DMS53 treated with DMSO at 0.1 percent for 48 hours (cell line): ENCODE data around the gene PACSIN2.
"Not testable (repeated sequence)": the region's sequence is repeated elsewhere in the genome, so short reads cannot be mapped to it uniquely, and the experiment has no call there.

Experiments
- DNase-seq: peaks from one replicate; lab custom pipeline; 2025; ENCODE audit not compliant: unreplicated experiment; lab: John Stamatoyannopoulos, UW

The PACSIN2 gene

DNA sequence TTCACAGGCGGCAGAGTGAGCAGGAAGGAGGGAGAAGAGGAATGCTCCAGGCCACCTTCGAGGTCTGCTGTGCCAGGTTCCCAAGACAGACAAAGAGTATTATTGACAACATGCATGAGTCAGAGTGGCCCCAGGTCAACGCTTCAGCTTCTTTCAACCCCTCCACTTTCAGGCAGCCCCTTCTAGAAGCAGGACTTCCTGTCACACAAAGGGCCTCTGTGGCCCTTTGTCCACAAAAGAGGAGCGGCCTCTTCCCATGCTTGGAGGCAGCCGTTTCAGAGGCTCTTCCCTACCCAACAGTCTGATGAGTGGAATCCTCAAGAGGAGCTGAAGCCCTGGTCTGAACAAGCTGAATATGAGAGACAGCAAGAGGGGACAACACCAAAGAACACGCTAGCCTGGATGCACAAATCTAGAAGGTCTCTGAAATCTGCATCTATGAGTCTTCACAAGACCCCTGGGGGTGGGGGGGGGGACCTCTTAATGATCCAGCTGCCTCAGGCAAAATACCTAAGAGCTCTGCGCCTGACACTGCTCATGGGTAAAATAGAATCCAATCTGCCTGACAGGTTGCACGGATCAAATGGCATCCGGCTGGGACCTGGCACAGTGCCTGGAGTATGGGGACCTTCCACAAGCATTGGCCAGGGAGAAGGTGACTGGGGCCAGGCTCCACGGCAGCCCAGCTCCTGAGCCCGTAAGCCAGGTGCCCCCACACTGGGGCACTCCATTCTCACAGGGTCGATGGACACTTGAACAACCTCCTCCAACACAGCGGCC lies 67.5 kb downstream of the PACSIN2 start:
- peak; percentile 45 for DNase-seq

DNA sequence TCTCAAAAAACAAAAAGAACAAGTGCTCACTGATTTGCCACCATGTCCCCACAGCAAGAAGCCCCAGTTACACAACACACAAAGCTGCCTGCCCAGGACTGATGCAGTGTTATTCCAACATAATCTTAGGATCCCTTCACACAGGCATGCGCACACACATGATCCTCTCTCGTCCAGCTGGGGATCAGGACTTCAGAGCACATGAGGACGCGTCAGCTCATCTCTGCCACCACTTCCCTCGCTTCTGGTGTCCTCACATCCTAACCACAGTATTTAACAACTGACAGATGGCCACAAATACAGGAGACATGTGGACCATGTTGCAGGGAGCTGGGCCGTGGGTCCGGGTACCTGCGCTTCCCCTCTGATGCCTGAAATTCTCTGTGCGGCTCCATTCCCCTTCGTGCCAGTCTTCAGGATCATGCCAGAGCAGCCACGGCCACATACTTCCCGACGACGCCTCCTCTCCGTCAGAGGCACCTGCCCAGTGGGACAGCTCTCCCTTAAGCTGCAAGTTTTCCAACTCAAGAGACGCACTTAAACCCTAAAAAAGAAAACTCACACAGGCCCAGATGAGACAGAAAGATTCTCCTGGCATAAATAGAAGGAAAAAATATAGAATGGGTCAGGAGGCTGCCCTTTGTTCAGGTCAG lies 68.3 kb downstream of the PACSIN2 start:
- no peak for DNase-seq

DNA sequence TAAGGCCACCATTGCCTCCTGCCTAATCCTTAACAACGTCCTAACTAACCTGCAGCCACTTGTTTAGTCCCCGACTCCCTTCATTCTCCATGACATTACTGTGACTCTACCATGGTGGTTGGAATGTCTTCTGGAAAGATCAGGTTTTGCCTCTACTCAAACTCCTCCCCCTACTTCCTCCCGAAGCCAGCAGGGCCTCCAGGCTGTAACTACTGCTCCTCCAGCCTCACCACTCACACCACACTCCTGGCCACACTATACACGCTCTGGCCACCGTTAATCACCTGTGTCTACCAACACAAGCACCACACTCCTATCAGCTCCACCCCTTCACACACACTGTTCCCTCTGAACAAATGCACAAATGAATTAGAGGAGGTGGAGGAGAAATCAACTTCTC lies 69.2 kb downstream of the PACSIN2 start:
- DNase-seq: no peak

DNA sequence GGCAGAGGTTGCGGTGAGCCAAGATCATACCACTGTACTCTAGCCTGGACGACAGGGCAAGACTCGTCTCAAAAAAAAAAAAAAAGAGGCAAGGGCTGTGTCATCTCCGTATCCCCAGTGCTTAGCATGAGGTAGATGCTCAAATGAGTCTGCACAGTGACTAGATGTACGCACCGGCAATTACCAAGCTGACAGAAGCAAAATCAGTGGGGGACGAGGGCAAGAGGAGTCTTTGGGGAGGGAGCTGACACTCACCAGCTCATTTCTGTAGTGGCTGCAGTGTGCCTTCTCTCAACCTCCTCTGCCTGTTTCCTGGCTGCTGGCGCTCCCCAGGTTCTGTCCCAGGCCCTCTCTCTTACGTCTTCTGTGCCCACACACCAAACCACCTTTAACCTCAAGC lies 69.9 kb downstream of the PACSIN2 start:
- no peak for DNase-seq

DNA sequence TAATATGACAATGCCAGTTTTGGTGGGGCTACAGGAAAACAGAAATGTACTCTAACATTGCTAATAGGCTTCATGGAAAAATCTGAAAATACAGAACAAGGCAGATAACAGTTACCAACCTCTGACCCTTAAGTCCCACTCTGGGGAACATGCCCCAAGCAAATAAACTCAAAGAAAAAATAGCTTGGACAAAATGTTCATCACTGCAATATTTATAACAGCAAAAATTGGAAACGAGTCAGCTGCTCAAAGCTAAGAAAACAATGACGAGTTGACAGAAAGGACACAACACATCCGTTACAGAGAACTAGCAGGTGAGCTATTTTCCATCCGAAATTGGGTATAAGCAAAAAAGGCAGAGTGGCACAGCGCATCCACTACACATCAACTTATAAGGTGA lies 70.5 kb downstream of the PACSIN2 start:
- no peak for DNase-seq

DNA sequence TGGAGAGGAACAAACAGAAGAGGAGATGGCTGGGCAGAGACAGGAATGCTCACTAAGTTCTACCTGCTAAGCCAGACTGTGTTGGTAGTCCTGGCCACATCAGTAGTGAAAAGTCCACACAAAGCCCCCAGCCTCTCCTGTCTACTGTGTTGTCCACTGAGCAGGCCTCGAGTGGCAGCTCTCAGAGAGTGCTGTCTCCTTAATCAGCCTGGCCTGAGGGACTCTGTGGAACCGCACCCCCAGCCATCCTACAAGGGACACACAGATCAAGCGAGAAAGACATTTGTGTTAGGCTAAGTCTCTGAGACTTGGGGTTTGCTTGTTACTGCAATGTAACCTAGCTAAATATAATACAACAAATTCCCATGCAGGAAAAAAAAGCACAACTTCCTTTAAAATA lies 71.0 kb downstream of the PACSIN2 start:
- DNase-seq: no peak

DNA sequence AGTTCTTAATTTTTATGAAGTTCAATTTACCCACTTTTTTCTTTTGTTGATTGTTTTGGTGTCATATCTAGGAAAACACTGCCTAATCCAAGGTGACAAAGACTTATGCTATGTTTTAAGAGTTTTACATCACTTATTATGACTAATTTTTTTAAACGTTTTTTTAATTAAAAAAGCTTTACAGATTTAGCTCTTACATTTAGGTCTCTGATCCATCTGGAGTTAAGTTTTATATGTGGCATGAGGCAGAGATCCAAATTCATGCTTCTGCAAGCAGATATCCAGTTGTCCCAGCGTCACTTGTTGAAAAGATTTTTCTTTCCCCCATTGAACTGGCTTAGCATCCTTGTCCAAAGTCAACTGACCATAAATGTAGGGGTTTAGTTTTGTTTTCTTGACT lies 72.6 kb downstream of the PACSIN2 start:
- no peak for DNase-seq

DNA sequence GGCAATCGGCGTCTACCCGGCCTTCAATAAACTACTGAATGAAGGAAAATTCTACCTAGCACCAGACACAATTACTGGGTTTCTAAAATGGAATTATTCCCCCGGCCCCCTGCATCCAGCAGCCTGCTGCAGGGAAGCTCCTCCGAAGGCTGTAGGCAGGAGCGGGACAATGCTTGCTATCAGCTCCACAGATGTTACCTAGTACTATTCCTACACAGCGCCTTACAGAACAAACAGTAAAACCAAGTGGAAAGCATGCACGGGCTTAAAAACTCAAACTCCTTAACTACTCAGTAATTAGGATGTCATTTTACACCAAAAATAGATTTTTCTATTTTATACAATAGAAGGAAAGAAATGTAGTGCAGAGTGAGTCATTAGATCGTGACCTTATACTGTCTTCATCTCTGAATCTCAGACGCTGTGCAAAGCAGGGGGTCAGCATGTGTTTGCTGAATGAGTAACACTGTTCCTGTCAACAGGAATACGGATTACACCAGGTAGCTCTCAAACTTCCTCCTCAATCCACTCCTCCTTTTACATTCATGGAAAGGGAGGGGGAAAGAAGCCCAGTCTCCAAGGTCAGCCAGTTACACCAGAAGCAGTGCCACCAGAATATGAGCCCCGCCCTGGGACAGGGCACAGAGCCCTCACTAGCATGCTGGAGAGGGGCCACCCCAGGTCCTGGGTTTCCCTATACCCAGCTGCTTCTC lies 74.9 kb downstream of the PACSIN2 start:
- peak; percentile 88 for DNase-seq

DNA sequence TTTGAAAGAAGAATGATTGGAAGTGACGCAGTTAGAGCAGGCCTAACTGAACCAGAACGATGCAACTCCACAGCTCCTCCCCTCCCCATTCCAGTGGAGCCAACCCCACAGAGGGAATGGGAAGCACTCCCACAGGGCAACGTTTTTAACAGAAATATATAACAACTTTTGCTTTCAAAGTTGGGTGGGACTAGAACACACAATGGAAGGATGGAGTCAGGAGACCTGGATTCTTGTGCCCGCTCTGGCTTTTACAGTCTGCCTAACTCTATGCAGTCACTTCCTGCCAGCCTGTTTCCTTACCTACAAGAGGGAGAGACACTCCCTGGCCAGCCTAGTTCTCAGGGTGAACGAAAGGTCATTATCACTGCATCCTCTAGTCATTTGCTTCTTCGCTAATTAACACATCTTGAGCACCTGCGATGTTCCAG lies 75.5 kb downstream of the PACSIN2 start:
- DNase-seq: no peak

DNA sequence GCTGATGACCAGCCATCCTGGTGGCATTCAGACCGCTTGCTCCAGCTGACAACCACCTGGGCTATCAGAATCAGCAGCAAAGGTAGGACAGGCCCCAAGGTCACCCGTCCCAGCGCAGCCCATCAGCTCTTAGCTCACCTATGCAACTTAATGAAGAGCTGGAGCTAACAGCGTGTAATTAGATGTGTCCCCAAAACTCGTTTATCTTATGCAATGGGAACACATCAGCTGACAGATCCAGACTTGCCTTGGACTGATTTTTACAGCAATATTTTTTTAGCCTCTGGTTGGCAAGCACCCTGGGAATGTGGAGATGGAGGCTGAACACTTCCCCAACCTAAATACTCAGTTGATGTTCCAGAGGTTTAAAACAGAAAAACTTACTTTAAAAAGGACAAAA lies 76.0 kb downstream of the PACSIN2 start:
- no peak for DNase-seq

DNA sequence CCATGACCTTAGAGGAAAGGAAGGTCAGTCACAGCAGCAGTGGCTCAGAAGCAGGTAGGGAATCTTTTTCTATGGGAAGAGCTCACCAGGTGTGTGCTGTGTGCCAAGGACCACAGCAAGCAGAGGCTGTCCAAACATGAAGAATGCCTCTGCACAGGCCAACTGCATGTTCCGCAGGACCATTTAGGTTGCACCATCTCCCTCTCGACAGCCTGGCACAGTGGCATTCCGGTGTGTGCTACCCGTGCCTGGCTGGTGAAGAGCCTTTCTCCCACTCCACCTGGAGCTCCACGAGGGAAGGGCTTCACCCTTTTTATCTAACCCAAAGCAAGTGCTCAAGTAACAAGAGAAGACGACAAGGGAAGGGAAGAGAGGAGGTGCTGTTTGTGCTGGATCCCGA lies 76.5 kb downstream of the PACSIN2 start:
- no peak for DNase-seq

DNA sequence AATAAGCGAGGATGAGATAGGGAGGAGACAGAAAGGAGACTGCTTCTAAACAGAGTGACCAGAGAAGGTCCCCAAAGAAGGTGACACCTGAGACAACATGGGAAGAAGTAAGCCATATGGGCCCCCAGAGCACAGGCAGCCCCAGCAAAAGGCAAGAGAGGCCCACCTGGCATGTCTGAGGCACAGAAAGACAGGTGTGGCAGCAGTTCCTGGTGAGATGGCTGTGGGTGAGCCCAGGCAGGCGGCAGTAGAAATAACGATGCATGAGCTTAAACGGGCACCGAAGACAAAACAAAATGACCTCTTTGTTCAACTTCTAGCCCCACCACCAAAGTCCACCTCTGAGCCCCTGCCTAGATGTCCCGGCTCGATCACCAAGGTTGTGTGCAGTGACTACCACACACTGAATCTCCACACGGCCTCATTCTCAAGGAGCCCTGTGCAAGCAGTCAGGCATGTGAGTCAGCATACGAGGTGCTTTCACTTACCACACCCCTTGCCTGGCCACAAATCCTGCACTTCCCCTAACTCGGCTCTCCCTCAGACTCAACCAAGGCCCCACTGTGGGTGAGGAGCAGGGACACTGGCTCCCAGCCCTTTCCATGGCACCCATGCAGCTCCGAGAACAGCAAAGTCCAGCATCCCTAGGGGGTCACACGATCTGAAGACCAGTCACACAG lies 77.6 kb downstream of the PACSIN2 start:
- DNase-seq: no peak

DNA sequence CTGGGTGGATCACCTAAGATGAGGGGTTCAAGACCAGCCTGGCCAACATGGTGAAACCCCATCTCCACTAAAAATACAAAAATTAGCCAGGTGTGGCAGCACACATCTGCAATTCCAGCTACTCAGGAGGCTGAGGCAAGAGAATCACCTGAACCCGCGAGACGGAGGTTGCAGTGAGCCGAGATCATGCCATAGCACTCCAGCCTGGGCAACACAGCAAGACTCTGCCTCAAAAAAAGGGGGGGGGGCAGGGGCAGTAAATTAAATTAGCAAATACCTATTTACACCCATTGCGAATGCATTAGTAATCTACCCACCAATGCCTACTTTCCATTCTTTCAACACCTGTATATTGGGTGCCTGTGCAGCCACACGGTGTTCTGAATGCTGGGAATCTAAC lies 78.3 kb downstream of the PACSIN2 start:
- DNase-seq: not testable (repeated sequence)

DNA sequence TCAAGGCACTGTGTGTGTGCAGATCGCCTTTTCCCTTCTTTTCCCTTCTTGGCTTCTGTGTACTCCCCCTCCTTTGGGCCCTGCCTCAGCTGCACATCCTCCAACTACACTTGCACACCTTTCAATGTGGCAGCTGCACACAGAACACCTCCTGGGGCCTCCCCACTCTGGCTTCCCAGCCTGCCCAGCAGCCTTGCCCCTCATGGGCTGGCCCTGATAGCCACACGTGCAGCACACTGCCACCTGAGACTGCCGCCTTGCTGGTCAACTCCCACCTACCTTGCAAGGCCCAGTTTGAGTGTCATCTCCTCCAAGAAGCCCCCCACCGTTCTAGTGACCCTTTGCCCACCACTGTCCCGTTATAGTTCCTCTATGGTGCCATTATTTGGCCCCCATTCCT lies 80.6 kb downstream of the PACSIN2 start:
- no peak for DNase-seq

DNA sequence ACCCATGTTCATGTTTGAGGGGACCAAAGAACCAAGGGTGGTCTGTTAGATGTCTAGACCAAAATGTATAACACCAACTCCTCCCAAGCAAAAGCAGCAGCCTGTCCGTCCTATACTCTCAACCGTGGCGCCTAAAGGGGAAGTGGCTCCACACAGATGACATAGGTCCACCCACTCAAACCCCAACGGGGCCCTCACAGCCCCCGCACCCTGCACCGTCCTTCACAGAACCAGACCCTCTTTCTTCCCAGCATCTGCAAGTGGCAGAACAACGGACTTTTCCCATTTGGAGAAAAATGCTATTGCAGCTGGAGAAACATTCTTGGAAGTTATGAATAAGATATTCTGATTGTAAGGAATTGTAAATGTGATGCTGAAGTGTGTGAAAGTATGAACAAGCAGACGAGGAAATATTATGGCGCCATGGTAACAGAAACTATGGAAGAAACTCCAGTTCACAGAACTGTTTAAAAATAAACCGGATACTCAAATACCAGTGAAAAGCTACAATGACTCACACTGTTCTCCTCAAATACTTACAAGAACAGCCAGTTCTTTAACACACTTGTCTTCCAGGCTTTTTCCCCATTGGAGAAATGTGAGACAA lies 81.4 kb downstream of the PACSIN2 start:
- no peak for DNase-seq

DNA sequence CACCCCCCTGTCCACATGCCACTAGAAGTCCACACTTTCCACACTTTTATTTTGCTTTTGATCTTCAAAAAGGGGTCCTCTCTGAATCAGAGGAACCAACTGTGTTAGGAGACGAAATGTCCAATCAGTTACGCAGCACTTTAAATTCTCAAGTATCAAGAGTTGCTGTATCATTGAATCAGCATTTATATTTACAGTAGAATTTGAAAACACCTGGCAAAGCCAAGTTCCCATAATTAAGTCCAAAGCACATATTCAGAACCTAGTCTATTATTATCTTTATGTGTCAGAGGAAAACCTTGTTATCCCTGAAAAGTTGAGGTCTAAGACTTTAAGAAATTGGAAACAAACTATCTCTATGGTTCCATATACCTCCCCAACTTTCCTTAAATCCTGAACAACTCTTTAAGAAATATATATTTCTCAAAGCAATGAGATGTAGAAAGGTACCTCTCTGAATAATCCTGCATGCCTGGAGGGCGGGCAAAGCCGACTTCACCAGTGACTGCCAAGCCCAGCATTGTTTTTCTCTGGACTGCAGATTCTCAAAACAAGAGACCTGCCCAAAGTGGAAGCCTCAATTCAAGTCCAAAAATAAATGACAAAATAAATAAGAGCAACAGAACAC lies 82.0 kb downstream of the PACSIN2 start:
- DNase-seq: no peak

DNA sequence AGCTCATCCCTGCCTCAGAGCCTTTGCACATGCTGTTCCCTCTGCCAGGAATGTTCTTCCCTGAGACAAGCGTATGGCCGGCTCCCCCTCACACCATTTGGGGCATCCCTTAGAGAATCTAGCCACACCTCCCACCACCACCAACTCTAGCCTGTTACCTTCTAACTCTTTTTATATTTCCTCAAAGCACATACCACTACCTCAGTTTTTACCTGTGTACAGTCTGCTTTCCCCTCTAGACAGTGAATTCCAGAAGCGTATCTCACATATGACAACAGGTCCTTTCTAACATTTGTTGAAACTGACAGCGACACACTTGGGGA lies 82.8 kb downstream of the PACSIN2 start:
- DNase-seq: no peak

DNA sequence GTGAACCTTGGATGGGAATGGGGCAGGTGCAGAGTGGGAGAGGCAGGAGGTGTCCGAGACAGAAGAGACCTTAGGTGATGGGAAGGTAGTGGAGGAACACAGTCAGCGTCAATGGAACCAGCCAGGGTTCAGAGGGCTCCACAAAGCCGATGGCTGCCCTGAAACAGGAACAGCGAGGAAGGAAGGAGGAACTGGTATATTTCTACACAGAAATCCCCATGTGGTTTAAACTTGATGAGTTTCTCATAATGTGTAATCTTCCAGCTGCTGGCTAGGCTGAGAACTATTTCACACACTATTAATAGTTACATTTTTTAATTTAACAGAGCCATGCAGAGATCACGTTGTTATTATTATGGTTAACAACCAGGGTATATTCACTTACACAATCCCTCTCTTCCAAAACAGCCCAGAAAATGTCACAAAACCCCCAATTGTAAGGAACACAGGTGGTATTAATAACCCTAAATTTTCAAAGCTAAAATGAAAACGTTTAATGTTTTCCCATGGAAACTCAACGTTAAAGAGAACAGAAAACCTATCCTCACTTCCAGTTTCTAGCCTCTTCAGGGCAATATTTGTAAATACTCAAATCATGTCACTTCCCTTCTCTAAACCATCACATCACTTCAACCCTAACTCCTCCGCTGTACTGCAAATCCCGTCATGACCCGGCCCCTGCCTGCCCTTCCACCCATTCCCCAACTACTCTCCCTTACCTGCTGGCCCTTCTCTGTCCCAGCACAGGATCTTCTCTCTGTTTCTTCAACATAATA lies 83.3 kb downstream of the PACSIN2 start:
- DNase-seq: no peak

DNA sequence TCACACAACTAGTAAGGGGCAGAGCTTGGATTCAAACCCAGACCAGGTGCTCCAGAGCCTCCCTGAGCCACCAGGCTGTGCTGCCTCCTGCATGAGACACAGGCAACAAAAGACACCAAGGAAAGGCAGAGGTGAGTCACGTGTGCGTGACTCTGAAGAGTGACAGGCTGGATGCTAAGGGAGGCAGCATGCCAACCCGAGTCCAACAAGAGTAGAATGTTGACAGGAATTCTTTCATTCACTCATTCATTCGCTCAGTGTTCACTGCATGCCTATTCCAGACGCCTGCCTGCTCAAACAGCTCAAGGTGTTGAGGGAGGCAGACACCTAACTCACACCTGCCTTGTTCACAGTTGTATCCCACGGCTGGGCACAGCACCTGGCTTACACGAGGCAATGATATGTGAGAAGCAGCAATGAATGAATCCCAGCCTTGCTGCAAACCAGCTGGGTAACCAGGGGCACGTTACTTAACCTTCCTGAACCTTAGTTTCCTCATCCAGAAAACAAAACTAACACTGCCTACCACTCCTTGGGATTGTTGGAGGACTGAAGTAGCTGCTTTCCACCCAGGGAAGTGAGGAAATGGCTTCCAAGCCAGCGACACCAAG lies 84.0 kb downstream of the PACSIN2 start:
- peak; percentile 20 for DNase-seq

DNA sequence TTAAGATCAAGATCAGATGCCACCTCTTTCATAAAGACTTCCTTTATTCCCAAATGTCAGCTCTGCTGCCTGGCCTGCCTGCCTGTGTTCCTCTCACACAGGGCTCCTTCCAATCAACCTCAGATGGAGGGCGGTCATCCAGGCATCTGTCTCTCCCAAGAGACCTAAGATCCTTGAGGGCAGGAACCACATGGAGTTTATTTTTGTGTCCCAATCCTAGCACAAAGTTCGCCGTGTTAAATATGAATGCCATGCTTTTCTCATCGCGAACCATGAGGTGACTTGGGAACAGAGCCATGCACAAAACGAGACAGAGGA lies 85.2 kb downstream of the PACSIN2 start:
- DNase-seq: no peak
